ENCODE data around the gene FKBP1B. TPM values are rescaled to one million over a fixed set of nuclear protein-coding genes. Genes with fewer than 3 reads are reported as not detected.
A peak's percentile ranks its signal among the peaks of the same experiment; 100 is the strongest.
"Not testable (repeated sequence)": the region's sequence is repeated elsewhere in the genome, so short reads cannot be mapped to it uniquely, and the experiment has no call there.

The FKBP1B gene
- total RNA-seq, 1 experiment from 2014 or later = 8.5 TPM

- no peak for DNase-seq (ENCODE audit: low read depth)
These were observed 27.1 kb upstream of the FKBP1B start for GRCh38 chr2:24022324-24022974.

GRCh38 chr2:24022975-24023575 is 26.5 kb upstream of the FKBP1B start:
- DNase-seq (ENCODE audit: low read depth) = no peak

- DNase-seq (ENCODE audit: low read depth) = peak; percentile 65
These were observed 25.5 kb upstream of the FKBP1B start for GRCh38 chr2:24024018-24024417.

- no peak for DNase-seq (ENCODE audit: low read depth)
These were observed 24.4 kb upstream of the FKBP1B start for GRCh38 chr2:24024996-24025663.

GRCh38 chr2:24026233-24026632 is 23.3 kb upstream of the FKBP1B start:
- DNase-seq (ENCODE audit: low read depth) = no peak

GRCh38 chr2:24038786-24039499 is 10.6 kb upstream of the FKBP1B start:
- DNase-seq (ENCODE audit: low read depth) = no peak

- DNase-seq (ENCODE audit: low read depth) = no peak
These were observed 9.0 kb upstream of the FKBP1B start for GRCh38 chr2:24040511-24040910.

- DNase-seq (ENCODE audit: low read depth) = not testable (repeated sequence)
These were observed 6.4 kb upstream of the FKBP1B start for GRCh38 chr2:24043133-24043532.

- no peak for DNase-seq (ENCODE audit: low read depth)
These were observed 3.7 kb upstream of the FKBP1B start for GRCh38 chr2:24045511-24046508.

- DNase-seq (ENCODE audit: low read depth) = no peak
These were observed 3.0 kb upstream of the FKBP1B start for GRCh38 chr2:24046599-24046929.

- peak; percentile 99 for DNase-seq (ENCODE audit: low read depth)
These were observed 2.4 kb upstream of the FKBP1B start, which contains the start of gene WDCP for GRCh38 chr2:24046930-24047702. Gene WDCP (minus strand): TSS chr2:24047391. CDS start chr2:24039494, 7,897 bp downstream.

- DNase-seq (ENCODE audit: low read depth) = no peak
These were observed 1.9 kb upstream of the FKBP1B start for GRCh38 chr2:24047703-24048033.

GRCh38 chr2:24048769-24049484 is 614 bp upstream of the FKBP1B start:
- peak; percentile 35 for DNase-seq (ENCODE audit: low read depth)

- peak; percentile 32 for DNase-seq (ENCODE audit: low read depth)
These were observed 769 bp downstream of the FKBP1B start for GRCh38 chr2:24050041-24050979.

GRCh38 chr2:24051833-24052232 is 2.3 kb downstream of the FKBP1B start:
- DNase-seq (ENCODE audit: low read depth) = no peak

- no peak for DNase-seq (ENCODE audit: low read depth)
These were observed 3.4 kb downstream of the FKBP1B start for GRCh38 chr2:24052951-24053350.

GRCh38 chr2:24054366-24055010 is 4.9 kb downstream of the FKBP1B start:
- no peak for DNase-seq (ENCODE audit: low read depth)

GRCh38 chr2:24055750-24056149 is 6.2 kb downstream of the FKBP1B start:
- no peak for DNase-seq (ENCODE audit: low read depth)
